SH-SY5Y (cell line): ENCODE results near the gene MINDY1.

Experiments
- GATA2 ChIP-seq: IDR thresholded peaks from 2 replicates; pipeline ENCODE4 v1.6.1; 2011; ENCODE audit warnings: mild to moderate bottlenecking, low read depth, low read length
- GATA3 ChIP-seq: IDR thresholded peaks from 2 replicates; pipeline ENCODE4 v1.6.1; 2011; ENCODE audit warnings: low read depth, mild to moderate bottlenecking, low read length, moderate library complexity

- no peak for TF ChIP-seq GATA3
- no peak for TF ChIP-seq GATA2
Measured at GRCh38 chr1:151032164-151032563, 25.5 kb upstream of the MINDY1 start.
